Mesothelial cell of epicardium (in vitro differentiated cells): ENCODE results near the gene VTCN1. TPM values are rescaled to one million over a fixed set of nuclear protein-coding genes. Genes with fewer than 3 reads are reported as not detected.
"Not testable (repeated sequence)": the region's sequence is repeated elsewhere in the genome, so short reads cannot be mapped to it uniquely, and the experiment has no call there.

Source experiments
- DNase-seq, 2 experiments: peaks; one replicate each; pipeline ENCODE4 v3.0.0; 2021; ENCODE audit warnings: low spot score in 2 of 2; ENCODE audit not compliant: unreplicated experiment in 2 of 2
- H3K27ac Mint-ChIP-seq: 2 replicates; pipeline ENCODE4 v1.8.0; 2021; ENCODE audit warnings: mixed read lengths
- H3K27me3 Mint-ChIP-seq: 2 replicates; pipeline ENCODE4 v1.8.0; 2021; ENCODE audit warnings: low read depth, mixed read lengths
- H3K36me3 Mint-ChIP-seq: 2 replicates; pipeline ENCODE4 v1.8.0; 2021; ENCODE audit warnings: mixed read lengths
- H3K4me1 Mint-ChIP-seq: 2 replicates; pipeline ENCODE4 v1.8.0; 2021; ENCODE audit warnings: mixed read lengths
- H3K4me3 Mint-ChIP-seq: 2 replicates; pipeline ENCODE4 v1.8.0; 2021; ENCODE audit warnings: mild to moderate bottlenecking, moderate library complexity, mixed read lengths
- H3K9me3 Mint-ChIP-seq: 2 replicates; pipeline ENCODE4 v1.8.0; 2021; ENCODE audit warnings: mixed read lengths
- total RNA-seq: library from RNA; stranded (reverse); gene quantifications from 3 replicates; pipeline ENCODE4 v1.2.1, GENCODE V29; 2021
- TF ChIP-seq, protein P1 (sequence below): fragments of 200-600 bp; sonication (generic); IDR thresholded peaks from one replicate; pipeline ENCODE4 v1.5.0; 2021; ENCODE audit warnings: antibody characterized with exemption; ENCODE audit not compliant: unreplicated experiment

The VTCN1 gene
- total RNA-seq, 1 donor from 2014 or later: 27.9 TPM

DNA sequence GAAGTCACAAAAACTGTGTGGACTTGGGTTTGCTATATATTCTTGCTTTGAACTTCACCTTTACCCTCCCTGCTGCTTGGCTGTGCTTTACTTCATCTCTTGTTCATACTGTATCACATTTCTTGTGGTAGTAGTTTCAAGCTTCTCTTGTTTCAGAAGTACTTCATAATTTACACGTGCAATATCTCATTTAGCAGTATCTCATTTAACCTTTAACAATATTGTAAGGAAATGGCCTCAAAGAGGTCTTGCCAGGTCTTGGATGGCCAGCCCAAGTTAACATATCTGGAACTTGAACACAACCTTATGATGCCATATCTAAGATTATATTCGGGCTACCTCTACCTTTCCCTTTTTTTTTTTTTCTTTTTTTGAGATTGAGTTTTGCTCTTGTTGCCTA is 87.5 kb downstream of the VTCN1 start:
- Mint-ChIP-seq H3K4me3 (no peak overlapping the region), H3K36me3 (peaks cover 3% of the 10 kb centered on the region), H3K4me1 (peaks cover 29% of the 10 kb centered on the region), H3K9me3 (no peaks in the 10 kb centered on the region), H3K27me3 (no peaks in the 10 kb centered on the region), H3K27ac (no peak overlapping the region)
- TF ChIP-seq, protein P1, sequence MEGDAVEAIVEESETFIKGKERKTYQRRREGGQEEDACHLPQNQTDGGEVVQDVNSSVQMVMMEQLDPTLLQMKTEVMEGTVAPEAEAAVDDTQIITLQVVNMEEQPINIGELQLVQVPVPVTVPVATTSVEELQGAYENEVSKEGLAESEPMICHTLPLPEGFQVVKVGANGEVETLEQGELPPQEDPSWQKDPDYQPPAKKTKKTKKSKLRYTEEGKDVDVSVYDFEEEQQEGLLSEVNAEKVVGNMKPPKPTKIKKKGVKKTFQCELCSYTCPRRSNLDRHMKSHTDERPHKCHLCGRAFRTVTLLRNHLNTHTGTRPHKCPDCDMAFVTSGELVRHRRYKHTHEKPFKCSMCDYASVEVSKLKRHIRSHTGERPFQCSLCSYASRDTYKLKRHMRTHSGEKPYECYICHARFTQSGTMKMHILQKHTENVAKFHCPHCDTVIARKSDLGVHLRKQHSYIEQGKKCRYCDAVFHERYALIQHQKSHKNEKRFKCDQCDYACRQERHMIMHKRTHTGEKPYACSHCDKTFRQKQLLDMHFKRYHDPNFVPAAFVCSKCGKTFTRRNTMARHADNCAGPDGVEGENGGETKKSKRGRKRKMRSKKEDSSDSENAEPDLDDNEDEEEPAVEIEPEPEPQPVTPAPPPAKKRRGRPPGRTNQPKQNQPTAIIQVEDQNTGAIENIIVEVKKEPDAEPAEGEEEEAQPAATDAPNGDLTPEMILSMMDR: no peak
- no peak for DNase-seq

DNA sequence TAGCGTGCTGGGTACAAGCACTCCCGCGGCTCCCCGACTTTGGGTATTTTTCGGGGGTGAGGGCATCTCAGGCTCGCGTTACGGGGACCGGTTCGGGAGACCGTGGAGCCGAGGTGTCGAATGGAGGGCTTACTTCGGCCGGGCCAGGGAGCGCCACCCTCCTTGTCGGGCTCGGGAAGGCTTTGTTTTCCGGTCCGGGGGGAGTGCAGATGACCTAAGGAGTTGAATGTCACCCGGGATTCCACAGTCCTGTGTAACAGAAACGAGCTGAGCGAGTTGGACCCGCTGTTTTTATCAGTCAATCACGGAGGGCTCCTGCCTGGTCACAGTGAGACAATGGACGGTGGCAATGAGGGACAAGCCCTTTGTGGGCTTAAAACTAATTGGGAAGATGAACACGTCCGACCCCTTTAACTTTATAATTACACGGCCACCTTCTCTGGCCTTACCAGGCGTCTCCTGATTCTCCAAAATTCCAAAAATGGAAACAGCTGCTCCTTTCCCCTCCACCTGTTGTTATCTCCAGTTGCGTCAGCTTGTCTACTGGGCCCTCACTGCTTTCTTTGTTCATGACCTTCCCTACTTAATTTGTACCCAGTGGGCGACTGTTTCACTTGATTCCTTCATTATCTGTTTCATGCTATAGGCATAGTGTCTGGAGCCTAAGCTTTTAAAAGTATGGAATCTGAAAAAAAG is 88.2 kb downstream of the VTCN1 start:
- Mint-ChIP-seq H3K27ac (peak overlapping the region; percentile 97), H3K4me3 (peak overlapping the region; percentile 85), H3K4me1 (peaks cover 30% of the 10 kb centered on the region), H3K27me3 (no peaks in the 10 kb centered on the region), H3K36me3 (peaks cover 11% of the 10 kb centered on the region), H3K9me3 (no peaks in the 10 kb centered on the region)
- no peak for DNase-seq
- TF ChIP-seq, protein P1: no peak

DNA sequence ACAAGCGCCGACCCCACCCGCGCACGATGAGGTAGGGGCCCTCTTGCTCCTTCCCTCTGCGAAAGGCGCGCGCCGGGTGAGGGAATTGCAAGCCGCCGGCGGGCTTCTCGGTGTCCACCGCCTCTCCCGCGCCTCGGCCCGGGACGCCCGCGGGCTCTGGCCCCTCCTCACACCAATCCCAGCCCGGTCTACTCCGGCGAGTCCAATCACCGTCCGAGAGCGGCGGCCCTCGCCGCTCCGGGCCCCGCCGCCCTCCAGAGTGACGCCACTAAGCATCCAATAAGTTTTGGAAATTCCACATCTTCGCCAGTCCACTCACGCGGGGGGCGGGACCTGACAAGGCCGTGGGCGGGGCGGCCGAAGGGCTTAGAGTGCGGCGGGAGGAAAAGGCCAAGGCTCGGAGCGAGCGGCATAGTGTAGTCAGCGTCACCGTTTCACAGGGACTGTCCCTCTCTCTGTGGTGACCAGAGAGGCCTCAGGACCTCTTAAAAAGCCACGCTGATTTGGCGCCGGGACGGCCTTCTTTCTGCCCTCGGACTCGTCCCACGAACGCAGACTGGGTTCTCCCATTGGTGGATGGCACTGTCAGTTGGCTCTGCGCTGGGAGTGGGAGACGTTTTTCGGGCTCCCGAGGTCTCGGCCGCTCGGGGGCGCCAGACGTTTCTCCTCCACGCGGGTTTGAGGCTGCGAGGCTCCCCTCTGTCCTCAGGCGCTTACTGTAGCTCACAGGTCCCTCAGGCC is 89.0 kb downstream of the VTCN1 start, which contains the start of gene TRIM45:
TRIM45 (minus strand) TSS at position 161 of the 741 bp plus-strand sequence. CDS start 548 bp downstream, outside the sequence.
- peak; percentile 89 to 95 for DNase-seq
- Mint-ChIP-seq H3K36me3 (peaks cover 17% of the 10 kb centered on the region), H3K9me3 (no peaks in the 10 kb centered on the region), H3K27me3 (no peaks in the 10 kb centered on the region), H3K27ac (peak within 1 kb of the TSS; percentile 97), H3K4me1 (peaks cover 36% of the 10 kb centered on the region), H3K4me3 (peak within 1 kb of the TSS; percentile 85)
- TF ChIP-seq, protein P1: peak; percentile 50

GRCh38 chr1:117120774-117121588 is 89.7 kb downstream of the VTCN1 start:
- Mint-ChIP-seq H3K36me3 (peaks cover 23% of the 10 kb centered on the region), H3K4me3 (peak overlapping the region; percentile 85), H3K4me1 (peaks cover 40% of the 10 kb centered on the region), H3K27me3 (no peaks in the 10 kb centered on the region), H3K9me3 (no peaks in the 10 kb centered on the region), H3K27ac (peak overlapping the region; percentile 94)
- TF ChIP-seq, protein P1: no peak
- no peak for DNase-seq

DNA sequence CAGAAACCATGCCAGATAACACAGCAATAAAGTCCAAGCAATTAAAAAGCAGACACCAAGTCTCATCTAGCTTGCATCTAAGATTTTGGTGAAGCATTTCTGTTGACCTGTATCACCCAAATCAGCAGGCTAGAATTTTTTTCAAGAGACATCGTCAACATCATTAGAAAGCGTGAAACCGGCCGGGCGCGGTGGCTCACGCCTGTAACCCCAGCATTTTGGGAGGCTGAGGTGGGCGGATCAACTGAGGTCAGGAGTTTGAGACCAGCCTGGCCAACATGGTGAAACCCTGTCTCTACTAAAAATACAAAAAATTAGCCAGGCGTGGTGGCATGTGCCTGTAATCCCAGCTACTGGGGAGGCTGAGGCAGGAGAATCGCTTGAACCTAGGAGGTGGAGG is 91.6 kb downstream of the VTCN1 start:
- DNase-seq, H3K27me3 Mint-ChIP-seq, H3K9me3 Mint-ChIP-seq, H3K27ac Mint-ChIP-seq, H3K4me3 Mint-ChIP-seq: not testable (repeated sequence)
- Mint-ChIP-seq H3K4me1 (peaks cover 40% of the 10 kb centered on the region), H3K36me3 (peaks cover 37% of the 10 kb centered on the region)
